ENCODE results near the gene HSDL1.
A peak's percentile ranks its signal among the peaks of the same experiment; 100 is the strongest.
"Not testable (repeated sequence)": the region's sequence is repeated elsewhere in the genome, so short reads cannot be mapped to it uniquely, and the experiment has no call there.

Gene HSDL1

GRCh38 chr16:84137769-84138357, 7.1 kb downstream of the HSDL1 start:
- DNase-seq, result no peak

- no peak for DNase-seq
These were observed 7.7 kb downstream of the HSDL1 start for GRCh38 chr16:84137287-84137686.

- no peak for DNase-seq
These were observed 8.4 kb downstream of the HSDL1 start for GRCh38 chr16:84136331-84137125.

GRCh38 chr16:84132527-84133285, 12.3 kb downstream of the HSDL1 start:
- DNase-seq, result no peak

GRCh38 chr16:84131117-84131516, 13.9 kb downstream of the HSDL1 start:
- DNase-seq, result no peak

GRCh38 chr16:84124257-84125073, 20.5 kb downstream of the HSDL1 start:
- no peak for DNase-seq

- DNase-seq, result no peak
These were observed 24.0 kb downstream of the HSDL1 start for GRCh38 chr16:84121007-84121406.

- no peak for DNase-seq
These were observed 25.0 kb downstream of the HSDL1 start for GRCh38 chr16:84120023-84120422.

- DNase-seq, result no peak
These were observed 25.6 kb downstream of the HSDL1 start for GRCh38 chr16:84119368-84119767.

- not testable (repeated sequence) for DNase-seq
These were observed 26.7 kb downstream of the HSDL1 start for GRCh38 chr16:84118315-84118714.

GRCh38 chr16:84117494-84117843, 27.5 kb downstream of the HSDL1 start:
- DNase-seq, result no peak

- DNase-seq, result peak; percentile 96
These were observed 28.1 kb downstream of the HSDL1 start, which contains the start of gene MBTPS1 for GRCh38 chr16:84116720-84117493. Gene MBTPS1, minus strand, starts transcription at chr16:84116942. Its CDS starts 15,159 bp downstream, at chr16:84101783.

- DNase-seq, result no peak
These were observed 28.9 kb downstream of the HSDL1 start for GRCh38 chr16:84115919-84116719.

- not testable (repeated sequence) for DNase-seq
These were observed 33.0 kb downstream of the HSDL1 start for GRCh38 chr16:84111949-84112348.

GRCh38 chr16:84111525-84111924, 33.5 kb downstream of the HSDL1 start:
- no peak for DNase-seq

GRCh38 chr16:84110527-84110926, 34.5 kb downstream of the HSDL1 start:
- no peak for DNase-seq

- no peak for DNase-seq
These were observed 35.2 kb downstream of the HSDL1 start for GRCh38 chr16:84109598-84110335.

- no peak for DNase-seq
These were observed 37.1 kb downstream of the HSDL1 start for GRCh38 chr16:84107921-84108320.

GRCh38 chr16:84105948-84106740, 38.8 kb downstream of the HSDL1 start:
- DNase-seq, result no peak
